ENCODE results near the gene SCYGR7.

- TF ChIP-seq CTCF (IDR thresholded peaks at IDR 0.05): peak; percentile 59 to 75 (median 72)
- no peak for TF ChIP-seq POLR2A (IDR thresholded peaks at IDR 0.05)
These were observed 38.3 kb downstream of the SCYGR7 start for GRCh38 chr2:227766373-227766883.

All from uterus (tissue), 2 donors.